Smooth muscle cell (in vitro differentiated cells): ENCODE results near the gene SPDYE4. TPM values are rescaled to one million over a fixed set of nuclear protein-coding genes. Genes with fewer than 3 reads are reported as not detected.

Source experiments
- DNase-seq: peaks from one replicate; lab custom pipeline; 2025; ENCODE audit not compliant: unreplicated experiment; lab: John Stamatoyannopoulos, UW
- H2AFZ ChIP-seq: fragments of 200-600 bp; sonication (generic); 2 replicates; pipeline ENCODE4 v1.6.0; 2016; ENCODE audit warnings: antibody characterized with exemption, low read depth, mild to moderate bottlenecking
- H3F3A ChIP-seq: fragments of 200-600 bp; sonication (generic); 2 replicates; pipeline ENCODE4 v1.6.0; 2017; ENCODE audit warnings: antibody characterized with exemption, low read depth
- H3K27ac ChIP-seq: fragments of 200-600 bp; sonication (generic); 2 replicates; pipeline ENCODE4 v1.5.1; 2016; ENCODE audit warnings: low read depth, mild to moderate bottlenecking
- H3K27me3 ChIP-seq: fragments of 200-600 bp; sonication (generic); 2 replicates; pipeline ENCODE4 v1.6.1; 2016; ENCODE audit warnings: low read depth, mild to moderate bottlenecking
- H3K36me3 ChIP-seq: fragments of 200-600 bp; sonication (generic); 2 replicates; pipeline ENCODE4 v1.5.1; 2016; ENCODE audit warnings: low read depth
- H3K4me1 ChIP-seq: fragments of 200-600 bp; sonication (generic); 2 replicates; pipeline ENCODE4 v1.5.1; 2016; ENCODE audit warnings: low read depth
- H3K4me2 ChIP-seq: fragments of 200-600 bp; sonication (generic); 2 replicates; pipeline ENCODE4 v1.6.0; 2016; ENCODE audit warnings: mild to moderate bottlenecking
- H3K4me3 ChIP-seq: fragments of 200-600 bp; sonication (generic); 2 replicates; pipeline ENCODE4 v1.5.1; 2016; ENCODE audit warnings: mild to moderate bottlenecking
- H3K79me2 ChIP-seq: fragments of 200-600 bp; sonication (generic); 2 replicates; pipeline ENCODE4 v1.6.0; 2016; ENCODE audit warnings: low read depth, mild to moderate bottlenecking
- H3K9ac ChIP-seq: fragments of 200-600 bp; sonication (generic); 2 replicates; pipeline ENCODE4 v1.6.0; 2016; ENCODE audit warnings: low read depth
- H3K9me3 ChIP-seq: fragments of 200-600 bp; sonication (generic); replicated peaks from 2 replicates; pipeline ENCODE4 v1.5.1; 2016; ENCODE audit warnings: low read depth
- H4K20me1 ChIP-seq: fragments of 200-600 bp; sonication (generic); 2 replicates; pipeline ENCODE4 v1.6.0; 2016; ENCODE audit warnings: low read depth
- WGBS: methylation state at CpG from one replicate; pipeline ENCODE4 v1.1.7; 2016; ENCODE audit warnings: low lambda C conversion rate; 5-methylcytosine and 5-hydroxymethylcytosine counted together
- polyA plus RNA-seq: library from polyadenylated mRNA; unstranded; fragments of >200 nt; fragmentation: Nextera tagmentation; extraction: Ambion mirVana; gene quantifications from 2 replicates; pipeline ENCODE4 v1.2.1, GENCODE V29; 2016
- total RNA-seq: library from RNA; depleted of rRNA; stranded (reverse); fragments of >200 nt; gene quantifications from 2 replicates; pipeline ENCODE4 v1.2.3, GENCODE V29; 2014
- TF ChIP-seq, protein P1 (sequence below): fragments of 200-600 bp; sonication (generic); IDR thresholded peaks from 2 replicates; pipeline ENCODE4 v1.5.1; 2017; ENCODE audit warnings: borderline replicate concordance, mild to moderate bottlenecking, antibody characterized with exemption; ENCODE audit not compliant: insufficient read depth, poor library complexity, severe bottlenecking

Gene SPDYE4
- total and polyA plus RNA-seq, 2 experiments from 2014 or later = not detected

DNA sequence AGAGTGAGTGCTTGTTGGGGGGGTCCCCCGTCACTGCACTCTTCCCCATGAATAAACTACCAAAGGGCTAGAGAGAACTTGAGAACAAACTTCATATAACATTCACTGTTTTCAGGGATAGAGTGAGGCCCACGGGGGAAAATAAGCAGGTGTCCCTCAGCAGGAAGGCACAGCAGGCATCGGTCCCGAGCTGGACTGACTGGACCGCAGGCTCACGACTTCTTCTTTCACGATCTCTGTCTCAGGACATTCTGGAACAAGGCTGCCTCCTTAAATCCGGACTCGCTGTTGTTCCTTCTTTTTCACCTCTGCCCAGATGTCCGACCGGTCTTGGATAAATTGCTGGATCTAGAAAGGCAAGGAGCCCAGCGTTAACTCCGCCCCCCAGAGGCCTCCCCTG, 28.5 kb downstream of the SPDYE4 start:
- H2AFZ ChIP-seq = no peak overlapping the region
- no peaks in the 10 kb centered on the region for H4K20me1 ChIP-seq
- no peaks in the 10 kb centered on the region for H3K36me3 ChIP-seq
- H3K4me1 ChIP-seq = no peaks in the 10 kb centered on the region
- WGBS = 94% methylated on average over 13 of the region's 13 CpGs
- H3K4me3 ChIP-seq = no peak overlapping the region
- DNase-seq = no peak
- H3K79me2 ChIP-seq = no peaks in the 10 kb centered on the region
- H3K9ac ChIP-seq = no peak overlapping the region
- H3K9me3 ChIP-seq = no peaks in the 10 kb centered on the region
- no peak overlapping the region for H3K27ac ChIP-seq
- H3F3A ChIP-seq = no peaks in the 10 kb centered on the region
- H3K4me2 ChIP-seq = no peak overlapping the region
- TF ChIP-seq, protein P1, sequence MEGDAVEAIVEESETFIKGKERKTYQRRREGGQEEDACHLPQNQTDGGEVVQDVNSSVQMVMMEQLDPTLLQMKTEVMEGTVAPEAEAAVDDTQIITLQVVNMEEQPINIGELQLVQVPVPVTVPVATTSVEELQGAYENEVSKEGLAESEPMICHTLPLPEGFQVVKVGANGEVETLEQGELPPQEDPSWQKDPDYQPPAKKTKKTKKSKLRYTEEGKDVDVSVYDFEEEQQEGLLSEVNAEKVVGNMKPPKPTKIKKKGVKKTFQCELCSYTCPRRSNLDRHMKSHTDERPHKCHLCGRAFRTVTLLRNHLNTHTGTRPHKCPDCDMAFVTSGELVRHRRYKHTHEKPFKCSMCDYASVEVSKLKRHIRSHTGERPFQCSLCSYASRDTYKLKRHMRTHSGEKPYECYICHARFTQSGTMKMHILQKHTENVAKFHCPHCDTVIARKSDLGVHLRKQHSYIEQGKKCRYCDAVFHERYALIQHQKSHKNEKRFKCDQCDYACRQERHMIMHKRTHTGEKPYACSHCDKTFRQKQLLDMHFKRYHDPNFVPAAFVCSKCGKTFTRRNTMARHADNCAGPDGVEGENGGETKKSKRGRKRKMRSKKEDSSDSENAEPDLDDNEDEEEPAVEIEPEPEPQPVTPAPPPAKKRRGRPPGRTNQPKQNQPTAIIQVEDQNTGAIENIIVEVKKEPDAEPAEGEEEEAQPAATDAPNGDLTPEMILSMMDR = no peak
- H3K27me3 ChIP-seq = no peaks in the 10 kb centered on the region

DNA sequence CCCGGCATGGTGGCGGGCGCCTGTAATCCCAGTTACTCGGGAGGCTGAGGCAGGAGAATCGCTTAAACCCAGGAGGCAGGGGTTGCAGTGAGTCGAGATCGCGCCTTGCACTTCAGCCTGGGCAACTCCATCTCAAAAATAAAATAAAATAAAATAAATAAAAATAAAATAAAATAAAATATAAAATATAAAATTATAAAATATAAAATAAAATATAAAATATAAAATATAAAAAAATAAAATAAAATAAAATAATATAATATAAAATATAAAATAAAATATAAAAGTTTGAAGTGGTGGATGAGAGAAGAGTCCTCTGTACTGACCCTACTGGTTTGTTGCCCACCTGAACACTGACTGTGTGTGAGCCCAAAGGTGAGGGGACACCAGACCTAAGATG, 28.9 kb downstream of the SPDYE4 start:
- Histone ChIP-seq H3K4me1 (no peaks in the 10 kb centered on the region), H3K4me2 (no peak overlapping the region), H3K27me3 (no peaks in the 10 kb centered on the region), H4K20me1 (no peaks in the 10 kb centered on the region), H3K79me2 (no peaks in the 10 kb centered on the region), H3K9me3 (no peaks in the 10 kb centered on the region), H2AFZ (no peak overlapping the region), H3K27ac (no peak overlapping the region), H3F3A (no peaks in the 10 kb centered on the region), H3K9ac (no peak overlapping the region), H3K4me3 (no peak overlapping the region), H3K36me3 (no peaks in the 10 kb centered on the region)
- TF ChIP-seq, protein P1 = no peak
- DNase-seq = no peak
- WGBS = 86% methylated on average over 8 of the region's 8 CpGs

- TF ChIP-seq, protein P1 = no peak
These were observed 29.4 kb downstream of the SPDYE4 start for GRCh38 chr17:8728971-8729370.

DNA sequence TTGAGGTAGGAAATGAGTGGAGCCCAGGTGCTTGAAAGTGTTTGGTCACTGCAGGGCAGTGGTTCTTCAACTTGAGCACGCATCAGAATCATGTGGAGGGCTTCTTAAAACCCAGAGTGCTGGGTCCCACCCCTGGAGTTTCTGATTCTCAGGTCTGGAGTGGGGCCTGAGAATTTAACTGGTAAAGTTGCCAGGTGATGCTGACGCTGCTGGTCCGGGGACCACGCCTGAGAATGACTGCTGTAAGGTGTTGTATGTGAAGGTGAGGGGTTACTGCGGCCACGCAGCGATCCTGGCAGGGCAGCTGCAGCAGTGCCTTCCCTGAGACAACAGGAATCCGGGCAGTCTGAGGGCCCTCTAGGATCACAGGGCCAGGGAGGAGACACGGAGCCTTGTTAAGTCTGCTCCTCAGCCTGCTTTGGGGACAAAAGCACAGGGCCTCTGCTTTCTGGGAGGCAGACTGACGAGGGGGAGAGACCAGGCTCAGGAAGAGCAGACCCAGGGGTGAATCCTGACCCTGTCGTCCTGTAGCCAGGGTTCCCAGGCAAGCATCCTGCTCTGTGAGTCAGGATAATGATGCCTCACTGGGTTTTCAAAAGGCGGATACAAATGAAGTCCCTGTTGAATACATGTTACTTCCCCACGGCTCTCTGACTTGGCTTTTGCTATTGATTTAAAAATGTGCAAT, 30.0 kb downstream of the SPDYE4 start:
- Histone ChIP-seq H3K9ac (no peak overlapping the region), H3K9me3 (no peaks in the 10 kb centered on the region), H3K27ac (peak overlapping the region; percentile 18), H3K4me3 (no peak overlapping the region), H3K27me3 (no peaks in the 10 kb centered on the region), H3K4me2 (no peak overlapping the region), H3K36me3 (no peaks in the 10 kb centered on the region), H3F3A (no peaks in the 10 kb centered on the region), H3K79me2 (no peaks in the 10 kb centered on the region), H2AFZ (no peak overlapping the region), H3K4me1 (no peaks in the 10 kb centered on the region), H4K20me1 (no peaks in the 10 kb centered on the region)
- TF ChIP-seq, protein P1 = no peak
- no peak for DNase-seq
- WGBS = 82% methylated on average over 13 of the region's 13 CpGs

More at GRCh38 chr17:8728971-8729370, 29.4 kb downstream of the SPDYE4 start:
- H2AFZ ChIP-seq = no peak overlapping the region
- H3F3A ChIP-seq = no peaks in the 10 kb centered on the region
- no peaks in the 10 kb centered on the region for H4K20me1 ChIP-seq
- H3K27ac ChIP-seq = peak overlapping the region; percentile 18
- no peak overlapping the region for H3K4me3 ChIP-seq
- H3K9ac ChIP-seq = no peak overlapping the region
- H3K79me2 ChIP-seq = no peaks in the 10 kb centered on the region
- 75% methylated on average over 5 of the region's 5 CpGs for WGBS
- no peaks in the 10 kb centered on the region for H3K4me1 ChIP-seq
- no peaks in the 10 kb centered on the region for H3K9me3 ChIP-seq
- H3K27me3 ChIP-seq = no peaks in the 10 kb centered on the region
- H3K36me3 ChIP-seq = no peaks in the 10 kb centered on the region
- DNase-seq = no peak
- no peak overlapping the region for H3K4me2 ChIP-seq
